GM18519 (cell line): ENCODE measurements around the gene GALNT14.

Experiments used
- ATAC-seq: cut with Tn5 transposase; IDR thresholded peaks from one replicate; pipeline ENCODE4 v1.9.1; 2021; ENCODE audit warnings: mild to moderate bottlenecking, moderate library complexity; ENCODE audit not compliant: unreplicated experiment, low FRiP score

The GALNT14 gene

GRCh38 chr2:30985493-30986230, 152.6 kb downstream of the GALNT14 start:
- ATAC-seq: no peak

DNA sequence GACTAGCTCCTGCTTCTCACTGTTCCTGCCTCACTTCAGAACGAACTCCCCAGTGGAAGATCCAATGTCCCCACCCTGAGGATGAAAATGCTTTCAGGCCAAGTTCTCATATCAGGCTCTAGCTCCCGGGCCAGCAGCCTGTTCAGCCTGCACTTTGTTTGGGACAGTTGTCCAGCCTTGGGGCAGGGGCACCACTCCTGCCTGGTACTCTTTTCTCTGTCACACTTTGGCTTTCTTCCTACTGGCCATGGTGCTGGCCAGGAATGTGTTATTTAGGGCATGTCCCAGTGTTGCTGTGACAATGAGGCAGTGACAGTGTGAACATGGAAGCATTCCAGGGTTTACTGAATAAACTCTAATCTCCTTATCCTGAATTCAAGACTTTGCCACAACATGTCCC, 154.1 kb downstream of the GALNT14 start:
- no peak for ATAC-seq

- no peak for ATAC-seq
Observed at GRCh38 chr2:30981510-30981909, 156.7 kb downstream of the GALNT14 start.

GRCh38 chr2:30981096-30981495, 157.1 kb downstream of the GALNT14 start:
- no peak for ATAC-seq

GRCh38 chr2:30979822-30980245, 158.4 kb downstream of the GALNT14 start:
- no peak for ATAC-seq

DNA sequence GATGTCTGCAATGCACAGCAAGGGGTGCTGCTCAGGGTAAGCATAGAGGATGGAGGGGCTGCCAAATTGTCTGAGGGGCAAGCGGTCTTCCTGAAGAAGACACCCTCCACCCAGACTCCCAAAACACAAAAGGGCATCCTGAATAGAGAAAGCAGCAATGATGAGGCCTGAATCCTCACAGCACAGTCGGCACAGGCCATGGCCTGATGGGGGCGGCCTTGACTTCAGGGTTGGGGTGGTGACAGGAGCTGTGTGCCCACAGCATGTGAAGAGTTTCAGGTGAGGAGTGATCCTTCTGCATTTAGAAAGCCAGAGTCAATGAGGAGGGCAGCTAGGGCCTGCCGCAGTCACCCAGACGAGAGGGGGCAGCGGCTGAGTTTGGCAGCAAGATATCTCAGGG, 159.4 kb downstream of the GALNT14 start:
- ATAC-seq: no peak

DNA sequence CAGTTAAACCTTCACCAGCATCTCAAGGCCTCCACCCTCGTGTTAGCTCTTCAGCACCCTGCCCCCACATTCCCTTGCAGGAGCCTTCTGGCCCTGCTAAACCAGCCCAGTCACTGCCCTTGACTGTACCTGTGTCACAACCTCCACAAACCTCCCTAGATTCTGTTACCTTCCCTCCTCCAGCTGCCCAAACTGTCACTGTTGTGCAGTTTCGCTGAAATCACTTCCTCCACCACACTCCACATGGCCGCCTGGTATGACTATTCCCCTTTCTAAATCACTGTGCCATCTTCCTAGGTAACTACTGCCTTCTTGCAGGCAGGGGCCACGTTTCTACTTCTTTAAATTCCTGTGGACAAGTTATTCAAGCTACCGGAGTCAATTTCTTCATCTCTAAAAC, 160.2 kb downstream of the GALNT14 start:
- no peak for ATAC-seq

DNA sequence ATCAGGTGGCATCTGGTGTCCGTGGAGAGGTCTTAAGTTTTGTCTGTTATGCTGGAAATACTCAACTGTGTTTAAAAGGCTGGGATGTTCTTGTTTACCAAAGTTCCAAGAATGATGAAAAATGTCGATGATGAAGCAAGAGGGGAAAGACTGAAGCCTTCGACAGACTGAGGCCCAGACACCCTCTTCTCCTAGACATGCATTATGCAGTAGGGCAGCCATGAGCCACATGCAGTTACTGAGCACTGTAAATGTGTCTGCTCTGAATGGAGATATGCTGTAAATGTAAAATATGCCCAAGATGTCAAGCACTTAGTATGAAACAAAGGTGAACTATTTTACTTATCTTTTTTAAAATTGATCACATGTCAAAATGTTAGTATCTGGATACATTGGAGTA, 163.1 kb downstream of the GALNT14 start:
- ATAC-seq: no peak

DNA sequence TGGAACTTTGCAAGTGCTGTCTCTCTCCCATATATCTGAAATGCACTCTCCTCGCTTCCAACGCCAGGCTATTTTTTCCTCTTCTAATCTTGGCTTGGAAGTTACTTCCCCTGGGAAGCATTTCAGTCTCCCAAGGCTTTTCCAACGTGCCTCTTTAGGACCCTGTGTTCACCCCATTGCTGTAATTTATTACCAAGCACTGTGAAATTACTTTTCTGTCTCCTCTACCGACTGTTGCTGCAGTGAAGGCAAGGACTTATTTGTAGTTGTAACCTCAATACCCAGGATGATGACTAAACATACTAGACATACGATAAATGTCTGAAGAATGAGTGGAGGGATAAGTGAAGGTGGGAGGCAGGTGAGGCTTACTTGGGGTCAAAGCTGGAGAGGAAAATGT, 163.7 kb downstream of the GALNT14 start:
- no peak for ATAC-seq

- no peak for ATAC-seq
Observed at GRCh38 chr2:30974092-30974491, 164.1 kb downstream of the GALNT14 start.

- no peak for ATAC-seq
Observed at GRCh38 chr2:30971231-30972025, 166.8 kb downstream of the GALNT14 start.

DNA sequence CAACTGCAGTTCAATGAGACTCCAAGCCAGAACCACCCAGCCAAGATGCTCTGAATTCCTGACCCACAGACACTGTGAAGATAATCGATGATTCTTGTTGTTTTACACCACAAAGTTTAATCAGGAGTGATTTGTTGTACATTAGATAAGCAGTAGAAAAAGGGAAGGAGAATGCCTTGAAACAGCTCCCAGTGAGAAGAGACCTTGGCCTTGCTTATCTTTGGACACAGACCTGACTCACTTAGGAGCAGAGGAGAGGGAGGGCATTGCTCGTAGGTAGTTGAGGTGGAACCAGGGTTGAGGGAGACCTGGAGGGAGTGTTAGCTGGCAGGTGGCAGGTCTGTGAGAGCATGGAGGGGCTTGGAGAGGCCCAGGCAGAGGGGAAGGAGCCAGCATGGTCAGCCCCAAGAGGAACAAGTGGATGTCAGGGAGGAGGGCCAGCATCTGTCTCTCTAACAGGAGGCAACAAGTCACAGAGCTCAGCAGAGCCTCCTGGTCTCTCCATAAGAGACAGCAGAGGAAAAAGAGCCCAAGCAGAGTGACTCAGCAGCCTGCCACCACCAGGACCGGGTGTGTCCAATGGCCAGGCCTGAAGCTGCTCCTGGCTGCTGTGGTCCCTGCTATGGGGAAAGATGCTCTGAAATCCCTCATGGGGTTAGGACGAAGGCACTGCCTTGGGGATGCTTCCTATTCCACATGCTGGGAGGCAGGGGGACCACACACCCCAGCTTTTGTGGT, 169.4 kb downstream of the GALNT14 start:
- no peak for ATAC-seq

DNA sequence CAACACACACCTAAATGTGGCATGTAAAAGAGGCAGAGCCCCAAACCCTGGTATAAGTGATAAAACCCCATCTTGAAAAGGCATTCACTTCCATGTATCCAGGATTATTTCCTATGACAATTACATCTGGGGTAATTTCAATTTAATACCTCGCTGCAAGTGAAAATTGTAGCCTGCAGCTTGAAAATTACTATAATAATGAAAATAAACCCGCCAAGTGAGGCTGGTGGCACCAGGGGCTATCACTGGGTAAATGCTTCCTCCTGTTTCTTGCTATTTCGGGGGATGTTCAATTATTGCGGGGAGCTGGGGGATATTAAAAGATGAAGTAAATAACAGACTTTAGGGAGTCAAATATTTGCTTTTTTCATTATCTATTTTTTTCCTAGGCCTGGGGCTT, 171.5 kb downstream of the GALNT14 start:
- no peak for ATAC-seq

GRCh38 chr2:30965022-30965531, 173.2 kb downstream of the GALNT14 start:
- ATAC-seq: no peak

- ATAC-seq: no peak
Observed at GRCh38 chr2:30964334-30965005, 173.8 kb downstream of the GALNT14 start.

DNA sequence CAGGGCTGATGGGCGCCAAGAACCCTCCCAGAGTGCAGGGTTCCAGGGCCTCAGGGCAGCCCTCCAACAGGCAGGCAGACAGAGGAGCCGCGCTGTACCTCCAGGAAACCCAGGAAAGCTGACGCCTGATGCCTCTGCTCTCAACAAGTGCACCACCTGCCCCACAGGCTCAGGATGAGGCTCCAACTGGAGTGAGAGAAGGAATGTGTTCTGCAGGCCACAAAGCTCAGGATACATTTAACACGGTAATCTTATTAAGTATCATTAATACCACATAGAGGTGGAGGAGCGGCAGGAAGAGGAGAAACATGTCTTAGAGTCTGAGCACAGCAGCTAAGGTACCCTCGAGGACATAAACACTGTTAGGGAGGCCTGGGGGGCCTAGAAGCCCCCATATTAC, 175.1 kb downstream of the GALNT14 start:
- no peak for ATAC-seq

GRCh38 chr2:30960213-30960612, 178.0 kb downstream of the GALNT14 start:
- no peak for ATAC-seq

GRCh38 chr2:30959653-30960052, 178.6 kb downstream of the GALNT14 start:
- no peak for ATAC-seq

- ATAC-seq: no peak
Observed at GRCh38 chr2:30958918-30959265, 179.3 kb downstream of the GALNT14 start.

DNA sequence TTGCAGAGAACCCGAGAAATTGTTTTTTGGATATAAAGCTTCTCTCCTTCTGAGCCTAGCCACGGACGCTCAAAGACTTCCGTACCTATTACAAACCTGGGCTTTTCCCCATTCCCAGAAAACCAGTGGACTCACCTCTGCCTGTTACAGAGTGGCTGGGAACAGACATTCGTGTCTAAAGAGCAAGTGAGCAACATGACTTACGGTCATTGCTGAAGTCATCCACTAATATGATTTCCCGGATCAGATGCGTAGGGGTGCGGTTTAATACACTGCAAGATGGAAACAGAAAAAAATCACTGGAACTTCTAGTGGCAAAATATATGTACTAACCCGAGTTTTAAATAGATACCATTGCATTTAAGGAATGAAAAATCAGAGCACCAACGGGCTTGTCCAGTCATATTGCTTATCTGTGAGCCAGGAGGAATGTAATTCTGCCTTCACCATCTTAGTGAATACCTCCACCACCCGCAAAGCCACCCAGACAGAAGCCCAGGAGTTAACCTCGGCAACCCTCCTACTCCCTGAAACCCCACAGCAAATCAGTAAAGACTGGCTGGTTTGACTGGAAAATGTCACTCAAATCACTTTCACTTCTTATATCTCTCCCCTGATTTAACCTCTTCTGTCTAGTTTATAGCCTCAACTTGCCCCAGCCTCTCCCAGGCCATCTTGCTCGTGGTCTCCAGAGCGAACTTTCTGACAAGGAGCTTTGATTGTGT, 179.9 kb downstream of the GALNT14 start:
- no peak for ATAC-seq
